LNCAP (cell line): ENCODE results near the gene SPAG17.

ENCODE experiments used
- TF ChIP-seq, protein P1 (sequence below): fragments of 450-650 bp; IDR thresholded peaks from 2 replicates; pipeline ENCODE4 v1.5.1; 2017; ENCODE audit warnings: mild to moderate bottlenecking

SPAG17 gene

DNA sequence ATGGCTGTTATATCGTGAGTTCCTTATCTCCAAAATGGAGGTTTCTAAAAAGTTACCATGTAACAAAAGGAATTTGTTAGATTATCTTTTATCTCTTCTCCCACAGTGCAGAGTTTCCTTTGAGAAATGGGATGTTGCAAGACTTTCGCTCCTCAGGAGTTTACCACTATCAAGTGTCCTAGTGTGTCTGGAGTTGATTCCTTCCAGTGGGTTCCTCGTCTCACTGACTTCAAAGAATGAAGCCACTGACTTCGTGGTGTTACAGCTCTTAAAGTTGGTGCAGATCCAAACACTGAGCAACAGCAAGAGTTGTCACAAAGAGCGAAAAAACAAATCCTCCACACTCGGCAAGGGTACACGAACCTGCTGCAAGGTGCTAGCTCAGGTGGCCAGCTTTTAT, 37.0 kb downstream of the SPAG17 start:
- TF ChIP-seq, protein P1, sequence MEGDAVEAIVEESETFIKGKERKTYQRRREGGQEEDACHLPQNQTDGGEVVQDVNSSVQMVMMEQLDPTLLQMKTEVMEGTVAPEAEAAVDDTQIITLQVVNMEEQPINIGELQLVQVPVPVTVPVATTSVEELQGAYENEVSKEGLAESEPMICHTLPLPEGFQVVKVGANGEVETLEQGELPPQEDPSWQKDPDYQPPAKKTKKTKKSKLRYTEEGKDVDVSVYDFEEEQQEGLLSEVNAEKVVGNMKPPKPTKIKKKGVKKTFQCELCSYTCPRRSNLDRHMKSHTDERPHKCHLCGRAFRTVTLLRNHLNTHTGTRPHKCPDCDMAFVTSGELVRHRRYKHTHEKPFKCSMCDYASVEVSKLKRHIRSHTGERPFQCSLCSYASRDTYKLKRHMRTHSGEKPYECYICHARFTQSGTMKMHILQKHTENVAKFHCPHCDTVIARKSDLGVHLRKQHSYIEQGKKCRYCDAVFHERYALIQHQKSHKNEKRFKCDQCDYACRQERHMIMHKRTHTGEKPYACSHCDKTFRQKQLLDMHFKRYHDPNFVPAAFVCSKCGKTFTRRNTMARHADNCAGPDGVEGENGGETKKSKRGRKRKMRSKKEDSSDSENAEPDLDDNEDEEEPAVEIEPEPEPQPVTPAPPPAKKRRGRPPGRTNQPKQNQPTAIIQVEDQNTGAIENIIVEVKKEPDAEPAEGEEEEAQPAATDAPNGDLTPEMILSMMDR = no peak

- TF ChIP-seq, protein P1 = no peak
Measured at GRCh38 chr1:118147522-118147921, 37.5 kb downstream of the SPAG17 start.

GRCh38 chr1:118145721-118146120, 39.3 kb downstream of the SPAG17 start:
- TF ChIP-seq, protein P1 = no peak

GRCh38 chr1:118144684-118145083, 40.3 kb downstream of the SPAG17 start:
- TF ChIP-seq, protein P1 = no peak

DNA sequence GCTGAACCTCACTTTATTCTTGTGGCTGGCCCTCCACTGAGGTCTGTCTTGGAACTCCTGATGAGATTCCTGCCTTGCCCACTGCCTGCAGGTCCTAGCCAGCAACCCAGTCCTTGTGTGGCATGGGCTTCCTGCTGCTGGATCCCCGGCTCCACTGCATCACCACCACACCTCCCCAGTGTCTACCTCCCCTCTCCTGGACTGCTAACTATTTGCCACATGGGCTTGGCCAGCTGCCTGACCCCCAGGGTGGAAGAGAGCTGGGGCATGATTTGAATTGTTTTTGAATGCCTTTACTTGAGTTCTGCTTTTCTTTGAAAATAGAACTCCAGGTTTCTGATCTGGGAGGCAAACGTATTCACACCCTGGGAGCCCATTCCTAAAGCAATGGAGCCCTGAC, 41.2 kb downstream of the SPAG17 start:
- TF ChIP-seq, protein P1 = no peak

GRCh38 chr1:118143121-118143520, 41.9 kb downstream of the SPAG17 start:
- TF ChIP-seq, protein P1 = no peak

DNA sequence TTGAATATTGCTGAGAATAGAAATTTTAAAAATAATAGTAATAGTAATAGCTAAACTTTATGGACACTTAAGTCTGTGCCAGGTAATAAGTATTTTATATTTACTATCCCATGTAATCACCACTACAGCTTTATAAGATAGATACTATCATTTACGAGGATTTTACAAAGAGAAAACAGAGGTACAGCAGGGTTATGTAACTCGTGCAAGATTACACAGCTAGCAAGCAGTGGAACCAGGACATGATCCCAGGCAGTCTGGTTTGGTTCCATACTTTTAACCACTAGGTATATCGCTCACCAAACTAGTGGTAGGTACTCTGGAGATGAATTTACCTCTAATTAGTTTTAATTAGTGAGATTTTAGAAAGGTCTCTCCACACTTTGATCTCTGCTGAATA, 42.5 kb downstream of the SPAG17 start:
- TF ChIP-seq, protein P1 = no peak

- TF ChIP-seq, protein P1 = no peak
Measured at GRCh38 chr1:118137900-118138299, 47.1 kb downstream of the SPAG17 start.
